HuH-7.5 (cell line): ENCODE measurements around the gene RIMKLB.
"Not testable (repeated sequence)": the region's sequence is repeated elsewhere in the genome, so short reads cannot be mapped to it uniquely, and the experiment has no call there.

ENCODE experiments used
- DNase-seq: peaks from one replicate; pipeline ENCODE4 v3.0.0; 2011; ENCODE audit warnings: low spot score

Gene RIMKLB

DNA sequence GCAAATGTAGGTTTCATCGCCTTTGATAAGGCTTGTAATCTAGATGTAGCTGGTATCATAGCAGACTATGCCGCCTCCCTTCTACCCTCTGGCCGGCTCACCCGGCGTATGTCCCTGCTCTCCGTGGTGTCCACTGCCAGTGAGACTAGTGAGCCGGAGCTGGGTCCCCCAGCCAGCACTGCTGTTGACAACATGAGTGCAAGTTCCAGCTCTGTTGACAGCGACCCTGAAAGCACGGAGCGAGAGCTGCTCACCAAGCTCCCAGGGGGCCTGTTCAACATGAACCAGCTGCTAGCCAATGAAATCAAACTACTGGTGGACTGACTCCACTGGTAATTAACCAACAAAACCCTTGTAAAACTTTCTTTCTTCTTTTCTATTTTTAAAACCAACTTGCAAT lies 75.7 kb downstream of the RIMKLB start:
- DNase-seq, result no peak

DNA sequence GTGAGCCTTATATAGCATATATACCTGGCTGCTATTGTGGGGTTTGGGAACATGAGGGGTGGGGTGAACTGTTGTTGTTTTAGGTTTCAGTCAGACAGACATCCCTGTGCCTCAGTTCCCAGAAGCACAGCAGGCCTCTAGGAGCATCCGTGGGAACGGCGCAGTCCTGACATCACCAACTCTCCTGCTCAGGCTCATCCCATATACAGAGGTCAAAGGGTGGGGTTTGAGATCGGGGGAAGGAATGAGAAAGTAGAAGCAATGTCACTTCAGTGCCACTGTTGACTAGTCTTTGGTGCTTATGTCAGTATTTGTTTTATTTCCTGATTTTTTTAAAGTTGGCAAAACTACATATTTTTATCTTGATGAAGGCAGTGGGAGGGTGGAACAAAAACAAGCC lies 81.5 kb downstream of the RIMKLB start:
- DNase-seq, result no peak

DNA sequence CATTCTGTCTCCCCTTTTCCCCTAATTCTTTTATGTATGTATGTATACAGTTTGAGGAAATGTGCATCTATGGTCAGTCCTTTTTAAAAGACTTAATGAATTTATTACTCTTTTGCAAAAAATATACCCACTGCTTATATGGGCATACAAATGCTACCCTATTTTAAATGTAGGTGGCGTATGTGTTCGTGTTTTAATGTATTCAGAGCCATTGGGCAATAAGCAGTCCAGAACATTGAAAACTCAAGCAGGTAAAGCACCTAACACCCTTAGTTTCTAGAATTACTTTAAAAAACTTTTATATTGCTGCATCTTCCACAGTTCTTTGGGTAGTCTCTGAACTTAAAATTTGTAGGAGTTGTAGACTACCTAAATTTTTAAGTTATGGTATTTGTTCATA lies 82.1 kb downstream of the RIMKLB start:
- no peak for DNase-seq

DNA sequence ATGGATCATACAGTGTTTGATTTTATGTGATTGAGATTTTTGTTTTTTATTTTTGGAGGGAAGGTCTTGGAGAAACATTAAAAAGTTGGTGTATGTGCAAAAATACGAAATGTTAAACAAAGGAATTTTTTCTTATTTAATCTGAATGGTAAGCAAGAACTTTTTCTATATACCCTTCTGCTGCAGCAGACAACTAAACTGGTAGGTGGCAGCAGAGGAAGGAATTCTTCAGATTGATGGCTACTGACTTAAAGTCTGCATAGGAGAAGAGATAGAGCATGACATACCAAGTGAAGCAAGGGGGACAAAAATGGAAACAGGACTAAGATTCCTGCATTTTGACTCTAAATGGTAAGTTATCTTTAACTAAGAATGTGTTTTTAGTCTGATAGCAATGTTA lies 82.6 kb downstream of the RIMKLB start:
- peak; percentile 30 for DNase-seq

DNA sequence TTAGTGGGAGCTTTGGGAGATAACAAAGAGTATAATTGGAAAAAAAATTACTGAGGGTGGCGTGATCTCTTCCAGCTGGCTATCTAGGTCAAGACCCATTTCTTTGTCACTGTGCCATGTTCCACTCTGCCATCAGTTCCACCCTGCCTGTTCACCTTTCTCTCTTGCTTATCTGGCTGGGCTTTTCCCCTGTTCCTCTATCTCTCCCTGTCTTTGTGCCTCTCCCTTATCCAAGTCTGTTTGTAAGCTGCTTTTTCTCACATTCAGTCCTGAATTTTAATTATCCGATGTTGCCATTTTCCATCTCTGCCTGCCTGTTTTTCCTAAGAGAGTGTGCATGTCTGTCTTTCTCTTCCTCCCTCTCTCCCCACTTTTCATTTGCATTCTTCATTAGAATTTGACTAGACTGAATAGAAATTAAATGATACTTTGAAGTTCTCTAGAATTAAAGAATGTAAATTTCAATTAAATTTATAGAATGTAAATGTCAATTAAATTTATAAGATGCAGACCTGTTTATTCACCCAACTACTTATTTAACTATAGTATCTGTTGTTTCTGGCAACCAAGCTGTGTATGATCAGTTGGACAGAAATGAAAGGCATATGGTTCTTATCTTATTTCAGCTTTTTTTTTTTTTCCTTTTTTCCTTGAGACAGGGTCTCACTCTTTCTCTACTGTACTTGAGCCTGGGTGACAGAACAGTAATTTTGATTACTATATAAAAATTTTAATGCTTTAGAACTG lies 83.8 kb downstream of the RIMKLB start:
- no peak for DNase-seq

DNA sequence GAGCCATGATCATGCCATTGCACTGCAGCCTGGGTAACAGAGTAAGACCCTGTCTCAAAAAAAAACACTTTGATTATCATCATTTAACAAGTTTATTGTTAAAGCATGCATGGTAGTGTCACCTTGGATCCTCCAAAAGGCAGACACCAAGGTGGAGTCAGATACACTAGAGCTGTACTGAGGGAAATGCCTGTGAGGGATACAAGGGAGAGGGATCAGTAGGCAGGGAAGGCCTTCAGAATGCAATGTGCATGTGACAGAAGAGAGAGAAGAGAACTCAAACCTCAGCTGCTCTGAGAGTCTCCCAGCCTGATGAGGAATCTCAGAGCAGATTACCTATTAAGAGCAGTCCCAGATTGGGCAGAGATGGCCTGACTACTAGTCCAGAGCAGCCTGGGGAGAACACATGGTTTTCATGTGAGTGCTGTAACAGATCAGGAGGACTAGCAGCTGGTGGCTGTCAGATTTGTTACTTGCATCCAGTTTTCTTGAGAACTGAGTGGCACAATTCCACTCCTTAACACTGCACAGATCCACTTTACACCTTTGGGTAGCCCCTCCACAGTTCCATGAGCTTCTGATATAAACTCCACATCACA lies 86.6 kb downstream of the RIMKLB start:
- no peak for DNase-seq

DNA sequence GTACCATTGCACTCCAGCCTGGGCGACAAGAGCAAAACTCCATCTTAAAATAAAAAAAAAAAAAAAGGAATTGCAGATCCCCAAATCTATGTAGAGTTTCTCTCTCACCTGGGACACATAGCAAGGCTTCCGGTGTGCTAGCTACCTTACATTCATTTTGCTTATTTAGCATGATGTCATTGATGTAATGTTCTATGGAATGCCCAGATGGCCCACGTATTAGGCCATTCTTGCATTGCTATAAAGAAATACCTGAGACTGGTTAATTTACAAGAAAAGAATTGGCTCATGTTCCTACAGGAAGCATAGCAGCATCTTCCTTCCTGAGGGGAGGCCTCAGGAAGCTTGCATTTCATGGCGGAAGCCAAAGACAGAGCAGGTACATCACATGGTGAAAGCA lies 87.7 kb downstream of the RIMKLB start:
- DNase-seq, result no peak

DNA sequence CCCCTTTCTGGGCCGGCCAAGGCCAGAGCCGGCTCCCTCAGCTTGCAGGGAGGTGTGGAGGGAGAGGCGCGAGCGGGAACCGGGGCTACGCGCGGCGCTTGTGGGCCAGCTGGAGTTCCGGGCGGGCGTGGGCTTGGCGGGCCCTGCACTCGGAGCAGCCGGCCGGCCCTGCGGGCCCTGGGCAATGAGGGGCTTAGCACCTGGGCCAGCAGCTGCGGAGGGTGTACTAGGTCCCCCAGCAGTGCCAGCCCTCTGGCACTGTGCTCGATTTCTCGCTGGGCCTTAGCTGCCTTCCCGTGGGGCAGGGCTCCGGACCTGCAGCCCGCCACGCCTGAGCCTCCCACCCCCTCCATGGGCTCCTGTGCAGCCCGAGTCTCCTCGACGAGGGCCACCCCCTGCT lies 89.4 kb downstream of the RIMKLB start:
- DNase-seq, result not testable (repeated sequence)

DNA sequence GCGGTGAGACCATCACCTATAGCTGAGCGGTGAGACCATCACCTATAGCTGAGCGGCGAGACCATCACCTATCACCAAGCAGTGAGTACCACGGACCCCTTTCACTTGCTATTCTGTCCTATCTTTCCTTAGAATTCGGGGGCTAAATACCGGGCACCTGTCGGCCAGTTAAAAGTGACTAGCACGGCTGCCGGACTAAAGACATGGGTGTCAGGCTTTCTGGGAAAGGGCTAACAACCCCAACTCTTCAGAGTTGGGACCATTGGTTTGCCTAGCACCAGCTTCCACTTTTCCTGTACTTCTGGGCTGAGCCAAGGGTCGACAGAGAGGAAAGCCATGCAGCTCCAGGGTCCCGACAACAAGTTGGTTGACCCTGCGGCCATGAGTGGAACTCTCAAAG lies 90.9 kb downstream of the RIMKLB start:
- DNase-seq, result not testable (repeated sequence)

DNA sequence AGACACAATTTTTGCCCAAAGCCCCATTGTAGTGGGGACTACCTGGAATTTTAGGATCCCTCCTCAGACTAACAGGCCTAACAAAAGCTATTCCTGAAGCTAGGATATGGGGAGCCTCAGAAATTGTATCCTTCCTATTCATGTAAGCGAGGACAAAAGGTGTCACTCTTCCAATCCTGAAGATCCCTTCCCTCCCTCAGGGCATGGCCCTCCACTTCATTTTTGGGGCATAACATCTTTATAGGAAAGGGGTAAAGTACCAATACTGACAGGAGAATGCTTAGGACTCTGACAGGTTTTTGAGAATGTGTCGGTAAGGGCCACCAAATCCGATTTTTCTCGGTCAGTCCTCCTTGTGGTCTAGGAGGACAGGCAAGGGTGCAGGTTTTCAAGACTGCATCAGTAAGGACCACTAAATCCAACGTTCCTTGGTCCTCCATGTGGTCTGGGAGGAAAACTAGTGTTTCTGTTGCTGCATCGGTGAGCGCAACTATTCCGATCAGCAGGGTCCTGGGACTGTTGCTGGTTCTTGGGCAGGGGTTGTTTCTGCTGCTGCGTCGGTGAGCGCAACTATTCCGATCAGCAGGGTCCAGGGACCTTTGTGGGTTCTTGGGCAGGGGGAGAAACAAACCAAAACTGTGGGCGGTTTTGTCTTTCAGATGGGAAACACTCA lies 91.7 kb downstream of the RIMKLB start:
- not testable (repeated sequence) for DNase-seq

DNA sequence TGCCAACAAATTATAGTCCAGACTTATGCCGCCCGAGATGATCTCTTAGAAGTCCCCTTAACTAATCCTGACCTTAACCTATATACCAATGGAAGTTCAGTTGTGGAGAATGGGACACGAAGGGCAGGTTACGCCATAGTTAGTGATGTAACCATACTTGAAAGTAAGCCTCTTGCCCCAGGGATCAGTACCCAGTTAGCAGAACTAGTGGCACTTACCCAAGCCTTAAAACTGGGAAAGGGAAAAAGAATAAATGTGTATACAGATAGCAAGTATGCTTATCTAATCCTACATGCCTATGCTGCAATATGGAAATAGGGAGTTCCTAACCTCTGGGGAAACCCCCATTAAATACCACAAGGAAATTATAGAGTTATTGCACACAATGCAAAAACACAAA lies 95.4 kb downstream of the RIMKLB start:
- not testable (repeated sequence) for DNase-seq

DNA sequence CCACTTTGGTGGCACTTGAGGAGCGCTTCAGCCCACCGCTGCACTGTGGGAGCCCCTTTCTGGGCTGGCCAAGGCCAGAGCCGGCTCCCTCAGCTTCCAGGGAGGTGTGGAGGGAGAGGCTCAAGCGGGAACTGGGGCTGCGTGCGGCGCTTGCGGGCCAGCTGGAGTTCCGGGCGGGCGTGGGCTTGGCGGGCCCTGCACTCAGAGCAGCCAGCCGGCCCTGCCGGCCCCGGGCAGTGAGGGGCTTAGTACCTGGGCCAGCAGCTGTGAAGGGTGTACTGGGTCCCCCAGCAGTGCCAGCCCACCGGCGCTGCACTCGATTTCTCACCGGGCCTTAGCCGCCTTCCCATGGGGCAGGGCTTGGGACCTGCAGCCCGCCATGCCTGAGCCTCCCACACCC lies 96.8 kb downstream of the RIMKLB start:
- DNase-seq, result not testable (repeated sequence)

DNA sequence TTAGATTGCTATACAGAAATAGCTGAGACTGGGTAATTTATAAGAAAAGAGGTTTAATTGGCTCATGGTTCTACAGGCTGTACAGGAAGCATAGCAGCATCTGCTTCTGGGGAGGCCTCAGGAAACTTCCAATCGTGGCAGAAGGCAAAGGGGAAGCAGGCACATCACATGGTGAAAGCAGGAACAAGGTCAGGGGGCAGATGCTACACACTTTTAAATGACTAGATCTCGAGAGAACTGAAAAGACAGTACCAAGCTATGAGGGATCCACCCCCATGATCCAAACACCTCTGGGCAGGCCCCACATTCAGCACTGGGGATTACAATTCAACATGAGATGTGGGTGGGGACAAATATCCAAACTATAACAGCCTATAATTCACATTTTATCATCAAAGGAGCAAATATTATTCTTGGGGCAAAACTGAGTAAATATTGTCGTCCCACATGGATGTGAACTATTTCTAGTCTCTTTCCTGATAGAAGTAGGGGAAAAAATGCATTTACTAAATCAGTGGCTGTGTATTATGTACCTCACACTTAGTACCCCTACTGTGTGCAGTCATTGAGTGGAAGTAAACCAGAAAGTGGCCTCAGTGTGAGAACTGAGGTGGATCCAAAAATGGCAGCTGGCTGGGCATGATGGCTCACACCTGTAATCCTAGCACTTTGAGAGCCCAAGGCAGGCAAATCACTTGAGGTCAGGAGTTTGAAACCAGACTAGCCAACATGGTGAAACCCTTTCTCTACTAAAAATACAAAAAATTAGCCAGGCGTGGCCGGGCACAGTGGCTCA lies 99.2 kb downstream of the RIMKLB start:
- no peak for DNase-seq

DNA sequence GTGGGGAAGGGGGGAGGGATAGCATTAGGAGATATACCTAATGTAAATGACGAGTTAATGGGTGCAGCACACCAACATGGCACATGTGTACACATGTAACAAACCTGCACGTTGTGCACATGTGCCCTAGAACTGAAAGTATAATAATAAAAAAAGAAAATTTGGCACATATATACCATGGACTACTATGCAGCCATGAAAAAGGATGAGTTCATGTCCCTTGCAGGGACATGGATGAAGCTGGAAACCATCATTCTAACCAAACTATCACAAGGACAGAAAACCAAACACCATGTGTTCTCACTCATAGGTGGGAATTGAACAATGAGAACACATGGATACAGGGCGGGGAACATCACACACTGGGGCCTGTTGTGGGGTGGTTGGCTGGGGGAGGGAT lies 103.4 kb downstream of the RIMKLB start:
- not testable (repeated sequence) for DNase-seq

DNA sequence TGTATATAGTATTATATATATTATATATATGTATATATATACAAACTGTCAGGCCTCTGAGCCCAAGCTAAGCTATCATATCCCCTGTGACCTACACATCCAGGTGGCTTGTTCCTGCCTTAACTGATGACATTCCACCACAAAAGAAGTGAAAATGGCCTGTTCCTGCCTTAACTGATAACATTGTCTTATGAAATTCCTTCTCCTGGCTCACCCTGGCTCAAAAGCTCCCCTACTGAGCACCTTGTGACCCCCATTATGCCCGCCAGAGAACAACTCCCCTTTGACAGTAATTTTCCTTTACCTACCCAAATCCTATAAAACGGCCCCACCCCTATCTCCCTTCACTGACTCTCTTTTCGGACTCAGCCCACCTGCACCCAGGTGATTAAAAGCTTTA lies 107.0 kb downstream of the RIMKLB start:
- not testable (repeated sequence) for DNase-seq

DNA sequence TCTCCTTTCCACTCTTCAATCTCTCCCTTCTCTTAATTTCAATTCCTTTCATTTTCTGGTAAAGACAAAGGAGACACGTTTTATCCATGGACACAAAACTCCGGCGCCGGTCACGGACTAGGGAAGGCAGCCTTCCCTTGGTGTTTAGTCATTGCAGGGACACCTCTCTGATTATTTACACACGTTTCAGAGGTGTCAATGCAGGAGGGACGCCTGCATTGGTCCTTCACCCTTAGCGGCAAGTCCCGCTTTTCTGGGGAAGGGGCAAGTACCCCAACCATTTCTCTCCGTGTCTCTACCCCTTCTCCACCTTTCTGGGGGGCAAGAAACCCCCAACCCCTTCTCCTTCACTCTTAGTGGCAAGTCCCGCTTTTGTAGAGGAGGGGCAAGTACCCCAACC lies 107.7 kb downstream of the RIMKLB start:
- not testable (repeated sequence) for DNase-seq

DNA sequence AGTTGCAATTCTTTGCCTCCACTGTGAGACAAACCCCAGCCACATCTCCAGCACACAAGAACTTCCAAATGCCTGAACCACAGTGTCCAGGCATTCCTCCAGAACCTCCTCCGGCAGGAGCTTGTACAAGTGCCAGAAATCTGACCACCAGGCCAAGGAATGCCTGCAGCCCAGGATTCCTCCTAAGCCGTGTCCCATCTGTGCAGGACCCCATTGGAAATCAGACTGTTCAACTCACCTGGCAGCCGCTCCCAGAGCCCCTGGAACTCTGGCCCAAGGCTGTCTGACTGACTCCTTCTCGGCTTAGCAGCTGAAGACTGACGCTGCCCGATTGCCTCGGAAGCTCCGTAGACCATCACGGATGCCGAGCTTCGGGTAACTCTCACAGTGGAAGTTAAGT lies 109.3 kb downstream of the RIMKLB start:
- DNase-seq, result not testable (repeated sequence)

DNA sequence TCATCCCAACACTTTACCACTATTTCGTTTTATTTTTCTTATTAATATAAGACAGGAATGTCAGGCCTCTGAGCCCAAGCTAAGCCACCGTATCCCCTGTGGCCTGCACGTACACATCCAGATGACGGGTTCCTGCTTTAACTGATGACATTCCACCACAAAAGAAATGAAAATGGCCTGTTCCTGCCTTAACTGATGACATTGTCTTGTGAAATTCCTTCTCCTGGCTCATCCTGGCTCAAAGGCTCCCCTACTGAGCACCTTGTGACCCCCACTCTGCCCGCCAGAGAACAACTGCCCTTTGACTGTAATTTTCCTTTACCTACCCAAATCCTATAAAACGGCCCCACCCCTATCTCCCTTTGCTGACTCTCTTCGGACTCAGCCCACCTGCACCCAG lies 112.3 kb downstream of the RIMKLB start:
- DNase-seq, result not testable (repeated sequence)

DNA sequence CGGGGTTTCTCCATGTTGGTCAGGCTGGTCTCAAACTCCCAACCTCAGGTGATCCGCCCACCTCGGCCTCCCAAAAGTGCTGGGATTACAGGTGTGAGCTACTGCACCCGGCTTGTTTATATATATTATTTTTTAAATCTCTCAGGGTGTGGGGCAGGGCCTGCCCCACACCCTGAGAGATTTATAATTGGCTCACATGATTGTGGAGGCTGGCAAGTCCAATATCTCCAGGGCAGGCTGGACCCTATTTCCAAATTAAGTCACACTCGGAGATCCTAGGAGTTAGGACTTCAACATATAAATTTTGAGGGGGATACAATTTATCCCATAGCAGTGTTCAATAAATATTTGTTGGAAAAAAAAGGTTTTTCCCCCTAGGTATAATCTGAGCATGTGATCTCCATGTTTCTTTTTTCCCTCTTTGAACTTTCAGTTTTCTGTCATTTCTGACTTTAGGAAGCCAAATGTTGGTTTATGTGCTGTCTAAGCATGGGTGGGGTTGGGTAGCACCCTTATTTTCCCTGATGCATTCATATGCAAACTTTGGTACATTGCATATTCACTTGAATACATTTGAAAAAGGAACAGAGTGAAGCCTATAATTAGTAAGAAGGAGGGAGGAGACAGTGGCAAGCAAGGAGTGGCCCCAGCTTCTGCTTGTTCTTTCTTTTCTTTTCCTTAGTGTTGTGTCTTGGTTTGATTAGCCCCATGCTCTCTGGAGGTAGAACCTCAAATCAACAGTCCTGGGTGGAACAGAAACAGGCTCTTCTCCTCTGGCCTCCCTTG lies 116.0 kb downstream of the RIMKLB start:
- no peak for DNase-seq

DNA sequence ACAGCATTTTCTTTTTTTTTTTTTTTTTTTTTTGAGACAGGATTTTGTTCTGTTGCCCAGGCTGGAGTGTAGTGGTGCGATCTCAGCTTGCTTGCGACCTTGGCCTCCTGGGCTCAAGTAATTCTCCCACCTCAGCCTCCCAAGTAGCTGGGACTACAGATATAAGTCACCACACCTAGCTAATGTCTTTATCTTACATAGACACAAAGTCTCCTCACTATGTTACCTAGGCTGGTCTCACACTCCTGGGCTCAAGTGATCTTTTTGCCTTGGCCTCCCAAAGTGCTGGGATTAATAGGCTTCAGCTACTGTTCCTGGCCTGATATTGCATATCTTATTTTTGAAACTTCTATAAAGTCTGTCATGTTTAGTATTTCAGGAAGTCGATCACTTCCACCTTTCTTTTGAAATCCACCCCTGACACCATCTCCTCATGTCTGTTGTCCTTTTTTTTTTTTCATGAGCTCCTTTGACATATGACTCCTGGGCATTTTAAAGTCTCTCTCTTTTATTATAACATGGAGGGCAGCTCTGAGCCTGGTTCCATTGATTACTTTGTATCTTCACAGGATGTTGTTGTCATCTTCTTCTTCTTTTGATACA lies 118.8 kb downstream of the RIMKLB start:
- no peak for DNase-seq

DNA sequence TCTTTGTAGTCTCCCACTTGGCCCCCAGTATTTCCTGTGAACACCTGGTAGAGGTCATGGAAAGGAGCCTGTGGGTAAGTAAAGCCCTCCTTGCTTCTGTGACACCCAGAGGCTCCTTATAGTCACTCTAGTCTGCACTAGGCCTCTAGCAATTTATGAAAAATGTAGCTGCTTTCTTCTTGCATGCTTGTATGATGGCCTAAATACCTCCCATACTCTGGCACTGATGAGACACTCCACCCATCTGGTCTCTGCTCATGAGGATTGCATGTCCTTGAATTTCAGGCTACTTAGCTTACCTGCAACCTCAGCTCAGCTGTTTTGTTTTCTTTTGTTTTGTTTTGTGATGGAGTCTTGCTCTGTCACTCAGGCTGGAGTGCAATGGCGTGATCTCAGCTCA lies 120.1 kb downstream of the RIMKLB start:
- no peak for DNase-seq
